ENCODE results near the gene HYPK.

The HYPK gene, protein sequence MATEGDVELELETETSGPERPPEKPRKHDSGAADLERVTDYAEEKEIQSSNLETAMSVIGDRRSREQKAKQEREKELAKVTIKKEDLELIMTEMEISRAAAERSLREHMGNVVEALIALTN

DNA sequence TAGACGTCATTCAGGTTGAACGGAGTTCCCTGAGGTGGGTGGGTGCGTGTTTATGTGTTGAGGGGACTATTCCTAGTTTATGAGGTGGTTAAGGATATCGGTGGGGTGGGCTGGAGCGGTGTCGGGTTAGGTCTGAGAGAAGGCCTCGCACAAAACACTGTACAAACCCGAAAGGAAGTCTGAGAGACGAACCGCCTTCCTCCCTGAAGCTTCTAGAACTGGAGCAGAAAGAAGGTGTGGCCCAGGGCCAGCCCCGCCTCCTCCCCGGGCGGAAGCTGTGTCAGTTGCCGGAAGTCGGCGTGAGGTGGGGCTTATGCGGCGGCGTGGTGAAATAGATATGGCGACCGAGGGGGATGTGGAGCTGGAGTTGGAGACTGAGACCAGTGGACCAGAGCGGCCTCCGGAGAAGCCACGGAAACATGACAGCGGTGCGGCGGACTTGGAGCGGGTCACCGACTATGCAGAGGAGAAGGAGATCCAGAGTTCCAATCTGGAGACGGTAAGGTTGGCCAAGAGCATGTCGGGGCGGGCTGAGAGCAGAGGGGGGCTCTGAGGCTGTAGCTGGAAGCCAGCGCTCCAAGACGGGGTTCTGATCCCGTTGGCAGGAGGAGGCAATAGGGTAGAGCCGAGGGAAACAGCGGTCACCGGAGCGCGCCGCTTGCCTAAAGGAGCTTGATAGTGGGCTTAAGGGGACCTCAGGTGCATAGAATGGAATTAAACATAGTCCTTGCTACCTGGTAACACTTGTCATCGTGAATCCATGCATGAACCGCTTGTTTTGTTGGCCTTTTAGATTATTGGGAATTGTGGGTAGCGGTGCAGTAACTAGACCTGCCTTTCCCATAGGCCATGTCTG, at the start of gene HYPK:
TSS of gene HYPK (plus strand) at position 314 of the 856 bp plus-strand sequence. CDS start at position 338, 24 bp downstream.
- DNase-seq (ENCODE audit: low spot score) = peak; percentile 85

DNA sequence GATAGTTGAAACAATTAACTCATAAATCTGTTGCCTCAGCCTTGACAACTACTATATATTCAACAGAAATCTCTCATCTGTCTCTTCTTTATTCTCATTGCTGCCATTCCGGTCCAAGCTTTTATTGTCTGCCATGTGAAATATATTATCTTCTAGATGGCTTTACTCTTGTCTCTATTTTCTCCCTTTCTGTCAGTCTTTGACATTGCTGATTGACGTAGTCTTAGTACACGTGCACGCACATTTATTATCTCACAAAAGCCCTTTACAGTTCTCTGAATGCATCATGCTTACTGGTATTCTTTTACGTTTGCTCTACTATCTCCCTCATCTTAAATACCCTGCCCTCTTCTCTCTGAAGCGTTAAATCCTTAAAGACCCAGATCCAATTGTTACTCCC, 48.5 kb upstream of the HYPK start:
- DNase-seq (ENCODE audit: low spot score) = no peak

DNA sequence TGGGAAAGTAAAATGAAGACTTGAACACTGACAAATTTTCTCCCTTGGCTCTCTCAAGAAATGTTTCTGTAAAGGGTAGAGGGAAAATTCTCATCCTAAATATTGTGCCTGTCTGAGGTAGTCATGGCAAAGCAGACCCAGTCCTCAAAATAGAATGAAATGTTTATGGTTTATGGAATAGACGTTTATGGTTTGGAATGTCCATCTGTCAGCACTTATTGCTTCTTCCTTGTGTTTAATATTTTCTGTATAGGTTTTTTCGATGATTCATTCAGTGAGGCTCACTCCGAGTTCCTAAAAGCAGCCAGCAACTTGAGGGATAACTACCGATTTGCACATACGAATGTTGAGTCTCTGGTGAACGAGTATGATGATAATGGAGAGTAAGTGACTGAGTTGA, 37.6 kb upstream of the HYPK start:
- no peak for DNase-seq (ENCODE audit: low spot score)

DNA sequence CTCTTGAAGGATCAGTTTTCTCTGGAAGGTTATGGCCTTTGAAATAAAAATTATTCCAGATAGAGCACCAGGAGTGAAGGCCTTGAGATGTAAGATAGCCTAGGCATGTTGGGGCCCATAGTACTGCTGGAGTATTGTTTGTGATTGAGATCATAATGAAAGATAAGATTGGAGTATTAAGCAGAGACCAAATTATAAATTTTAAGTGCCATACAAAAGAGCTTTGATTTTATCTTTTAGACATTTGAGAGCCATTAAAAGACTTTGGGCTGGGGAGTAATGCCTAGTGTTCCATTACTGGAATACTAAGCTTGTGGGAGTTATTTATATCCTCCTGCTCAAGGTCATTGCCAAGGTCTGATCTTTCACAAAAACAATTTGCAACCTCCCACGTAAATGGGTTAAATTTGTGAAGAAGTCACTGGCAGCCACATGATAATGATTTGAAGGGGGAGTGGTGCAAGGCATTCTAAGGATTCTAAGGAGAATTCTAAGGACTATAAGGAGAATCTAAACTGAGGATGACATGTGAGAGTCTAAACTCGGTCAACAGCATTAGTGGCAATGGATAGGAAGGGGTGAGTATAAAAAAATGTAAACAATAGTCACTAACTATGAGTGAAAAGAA, 36.5 kb upstream of the HYPK start:
- DNase-seq (ENCODE audit: low spot score) = no peak

DNA sequence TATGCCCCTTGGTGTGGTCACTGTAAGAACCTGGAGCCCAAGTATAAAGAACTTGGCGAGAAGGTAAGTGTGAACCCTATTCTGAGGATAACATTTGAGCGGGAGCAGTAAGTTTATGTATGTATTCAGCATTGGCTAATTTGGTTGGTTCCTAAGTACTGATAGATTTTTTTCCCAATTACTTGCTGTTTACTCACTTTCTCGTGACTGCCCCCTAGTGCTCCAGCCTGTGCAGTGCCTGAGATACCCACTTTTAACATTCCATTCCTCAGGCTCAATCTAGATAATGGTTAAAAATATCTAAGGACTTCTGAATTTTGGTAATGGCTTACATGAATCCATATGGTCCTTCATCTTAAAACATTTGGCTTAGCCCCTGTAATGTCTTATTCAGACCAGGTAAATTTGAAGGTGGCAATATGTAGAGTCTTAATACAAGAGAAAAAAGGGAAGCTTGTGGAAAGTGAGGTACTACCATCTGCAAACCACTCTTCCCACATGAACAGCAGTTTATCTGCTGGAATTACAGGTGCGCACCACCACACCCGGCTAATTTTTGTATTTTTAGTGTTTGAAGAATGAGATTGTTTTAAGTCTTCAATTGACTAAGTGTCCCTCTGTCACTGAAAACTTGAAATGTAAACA, 30.7 kb upstream of the HYPK start:
- DNase-seq (ENCODE audit: low spot score) = peak; percentile 61

DNA sequence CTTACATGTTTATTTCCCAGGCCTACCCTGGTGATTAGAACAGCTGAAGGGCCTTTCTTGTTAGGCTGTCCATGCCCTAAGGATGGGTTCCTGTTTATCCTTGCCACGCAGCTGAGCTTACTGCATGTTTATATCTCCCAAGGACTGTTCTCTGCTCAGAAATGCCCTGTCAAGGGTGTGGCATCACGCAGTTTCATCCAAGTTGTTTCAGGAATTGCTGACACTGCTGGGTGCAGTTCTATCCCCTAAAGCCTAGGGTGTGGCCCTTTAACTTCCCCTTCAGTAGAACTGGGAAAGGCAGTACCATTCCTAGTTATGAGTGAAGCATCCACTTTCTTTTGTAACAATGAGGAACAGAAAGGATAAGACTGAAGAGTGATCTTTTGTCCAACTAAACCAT, 28.6 kb upstream of the HYPK start:
- no peak for DNase-seq (ENCODE audit: low spot score)

DNA sequence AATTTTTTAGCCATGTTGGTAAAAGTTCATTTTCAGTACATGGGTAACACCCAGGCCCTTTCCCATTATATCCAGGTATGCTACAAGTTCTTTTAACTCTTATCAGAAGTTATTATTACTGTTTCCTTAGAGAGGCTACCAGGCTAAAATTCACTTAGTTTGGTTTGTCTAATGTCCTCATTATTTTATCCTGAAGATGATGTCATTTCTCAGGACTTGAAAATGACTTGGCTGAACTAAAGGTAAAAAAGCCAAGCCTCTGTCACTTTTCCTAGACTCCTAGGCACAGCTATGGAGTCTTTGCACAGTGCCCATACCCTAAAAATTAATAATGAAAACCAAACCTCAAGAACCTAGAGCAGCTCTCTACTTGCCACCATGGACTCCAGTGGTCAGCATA, 27.8 kb upstream of the HYPK start:
- no peak for DNase-seq (ENCODE audit: low spot score)

DNA sequence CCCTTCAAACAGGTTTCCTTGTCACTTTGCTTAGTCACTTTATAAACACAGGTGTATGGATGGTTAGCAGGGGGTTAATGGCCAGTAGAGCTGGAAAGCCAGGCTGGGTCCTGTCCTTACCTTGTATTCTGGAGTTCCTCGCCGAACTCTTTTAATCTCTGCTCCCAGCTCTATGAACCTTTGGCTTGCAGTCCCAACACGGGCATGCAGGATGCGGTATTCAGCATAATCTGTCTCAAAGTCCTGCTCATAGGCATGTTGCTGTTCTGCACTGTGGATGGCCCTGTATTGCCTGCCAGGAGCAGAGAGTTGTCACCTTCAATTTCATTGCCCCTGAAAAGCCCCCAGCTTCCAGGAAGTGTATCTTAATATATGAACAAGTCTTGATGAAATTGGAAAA, 26.3 kb upstream of the HYPK start:
- DNase-seq (ENCODE audit: low spot score) = no peak

DNA sequence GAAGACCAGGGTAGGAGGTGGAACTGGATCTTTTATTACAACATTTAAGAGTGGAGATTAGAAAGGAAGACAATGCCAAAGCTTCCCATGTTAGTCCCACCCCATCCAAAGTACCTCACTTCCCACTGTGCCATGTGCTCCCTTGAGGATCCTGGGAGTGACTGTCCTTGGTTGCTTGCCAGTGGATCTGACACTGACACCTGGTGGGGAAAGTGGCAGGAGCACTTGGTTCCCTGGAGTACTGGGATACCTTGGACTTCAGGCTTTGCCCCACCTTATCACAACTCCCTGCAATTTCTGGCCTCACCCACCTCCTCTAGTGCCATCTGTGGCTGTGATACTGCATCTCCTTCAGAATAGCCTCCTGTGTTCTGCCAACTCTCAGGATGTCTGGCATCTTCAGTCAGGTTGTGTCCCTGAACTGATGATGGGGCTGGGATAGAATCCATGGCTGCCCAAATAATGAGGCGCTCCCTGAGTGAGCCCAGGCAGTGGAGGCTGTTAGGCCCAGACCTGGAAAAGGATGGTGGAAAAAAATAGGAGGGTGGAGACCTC, 24.9 kb upstream of the HYPK start:
- no peak for DNase-seq (ENCODE audit: low spot score)

DNA sequence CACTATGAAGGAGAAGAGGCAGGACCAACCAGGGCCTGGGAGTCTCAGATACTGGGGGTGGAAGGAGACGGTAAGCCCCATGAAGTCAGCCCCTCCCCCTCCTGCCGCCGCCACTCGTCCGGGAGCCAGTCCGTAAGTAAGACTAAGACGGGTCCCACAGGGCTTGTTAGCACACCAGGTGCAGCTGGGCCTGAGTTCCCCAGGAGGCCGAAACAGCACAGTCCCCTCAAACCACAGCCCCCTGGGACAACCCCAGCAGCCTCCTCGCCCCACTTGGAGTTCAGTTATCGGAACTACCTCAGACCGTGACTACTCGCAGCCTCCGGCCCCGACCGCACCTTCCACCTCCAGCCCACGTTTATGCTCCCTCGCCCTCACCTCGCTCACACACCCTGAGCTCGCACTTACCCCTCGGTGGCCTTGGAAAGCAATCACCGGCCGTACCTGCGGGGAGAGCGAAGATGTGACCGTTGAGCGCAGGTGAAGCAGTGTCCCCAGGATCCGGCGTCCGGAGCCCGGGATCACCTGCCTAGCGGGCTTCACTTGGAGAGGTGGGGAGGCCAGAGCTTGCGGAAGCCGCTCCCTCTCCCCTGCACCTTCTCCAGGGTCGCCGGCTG, 24.2 kb upstream of the HYPK start:
- no peak for DNase-seq (ENCODE audit: low spot score)

DNA sequence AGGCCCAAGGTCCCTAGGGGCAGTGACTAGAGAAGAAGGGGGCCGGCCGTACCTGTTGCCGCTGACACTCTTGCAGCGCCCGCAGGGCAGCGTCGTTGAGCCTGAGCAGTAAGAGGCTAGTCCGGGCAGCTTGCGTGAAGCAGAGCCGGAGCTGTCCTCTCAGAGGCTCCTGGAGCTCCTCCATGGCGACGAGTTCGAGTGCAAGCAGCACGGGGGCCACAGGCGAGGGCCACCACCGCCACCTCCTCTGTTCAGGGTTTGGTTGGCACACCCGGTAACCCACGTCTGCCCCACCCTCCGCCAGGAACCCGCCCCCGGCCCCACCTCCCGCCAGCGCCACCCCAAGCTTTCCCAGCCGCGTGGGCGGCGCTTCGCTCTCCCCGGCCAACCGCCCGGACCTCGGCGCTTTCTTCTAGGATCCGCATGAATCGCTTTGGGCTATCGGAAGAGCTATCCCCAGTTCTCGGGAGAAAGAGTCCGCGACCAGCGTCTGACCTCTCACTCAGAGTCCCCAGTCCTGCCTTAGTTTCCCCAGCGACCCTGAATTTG, 23.6 kb upstream of the HYPK start, which contains the start of gene ELL3:
TSS of gene ELL3 (minus strand) at position 249 of the 549 bp plus-strand sequence. CDS start at position 184, 65 bp downstream.
- peak; percentile 46 for DNase-seq (ENCODE audit: low spot score)

DNA sequence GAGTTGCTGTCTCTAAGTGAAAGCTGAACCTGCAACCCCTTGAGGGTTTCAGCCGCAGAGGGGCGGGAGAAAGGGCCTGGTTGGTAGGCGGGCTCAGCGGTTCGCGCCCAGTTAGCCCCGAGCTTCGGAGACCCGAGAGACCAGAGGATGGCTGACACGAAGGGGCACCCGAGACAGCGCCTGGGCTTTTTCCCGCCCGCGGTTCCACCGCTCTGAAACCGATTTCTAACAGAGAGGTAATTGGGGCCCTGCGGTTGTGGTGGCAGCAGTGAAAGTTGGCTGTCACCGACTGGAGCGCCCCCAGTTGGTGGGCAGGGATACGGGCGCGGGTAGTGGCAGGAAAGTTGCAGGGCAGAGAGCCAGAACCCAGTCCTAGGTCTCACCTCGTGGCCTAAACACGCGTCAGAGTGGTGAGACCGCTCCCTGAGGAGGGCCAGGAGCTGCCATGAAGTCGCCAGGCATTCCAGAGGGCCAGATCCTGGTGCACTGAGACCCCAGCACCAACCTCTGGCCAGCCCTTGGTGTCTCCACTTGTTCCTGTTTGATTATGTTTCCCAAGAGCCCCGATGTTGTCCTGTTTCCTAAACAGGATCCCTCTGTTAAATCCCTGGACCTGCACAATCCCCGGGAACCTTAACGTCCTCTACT, 23.0 kb upstream of the HYPK start:
- peak; percentile 62 for DNase-seq (ENCODE audit: low spot score)

DNA sequence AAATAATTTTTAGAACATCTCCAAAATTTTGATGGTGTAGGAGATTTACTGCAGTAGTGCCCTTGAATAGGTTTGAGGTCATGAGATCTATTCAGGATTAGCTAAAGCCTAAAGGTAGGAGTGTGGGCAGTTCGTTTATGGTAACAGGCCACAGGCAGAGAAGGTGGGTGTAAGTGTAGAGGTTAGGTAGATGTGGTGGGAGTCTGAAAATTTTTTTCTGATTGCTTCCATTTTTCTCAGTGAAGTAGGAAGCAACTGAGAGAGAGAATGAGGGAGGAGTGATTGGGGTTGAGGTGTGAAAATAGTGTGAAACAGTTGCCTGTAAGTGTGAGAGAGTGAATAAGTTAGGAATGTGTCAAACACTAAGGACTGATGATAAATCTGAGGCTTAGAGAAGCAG, 21.4 kb upstream of the HYPK start:
- no peak for DNase-seq (ENCODE audit: low spot score)

DNA sequence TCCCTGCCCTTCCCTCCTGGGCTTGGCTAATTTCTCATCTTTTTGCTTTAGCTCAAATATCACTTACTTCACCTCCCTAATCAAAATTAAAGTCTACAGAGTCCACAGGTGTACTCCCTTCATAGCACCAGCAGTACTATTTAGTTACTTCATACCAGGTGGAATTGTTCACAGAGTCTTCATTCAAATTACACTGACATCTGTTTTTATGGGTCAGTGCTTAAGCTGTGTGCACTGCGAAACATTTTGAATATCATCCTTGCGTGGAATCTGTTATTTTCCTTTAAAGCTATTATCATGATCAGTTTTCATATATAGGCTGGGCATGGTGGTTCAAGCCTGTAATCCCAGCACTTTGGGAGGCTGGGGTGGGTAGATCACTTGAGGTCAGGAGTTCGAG, 11.0 kb upstream of the HYPK start:
- DNase-seq (ENCODE audit: low spot score) = no peak

DNA sequence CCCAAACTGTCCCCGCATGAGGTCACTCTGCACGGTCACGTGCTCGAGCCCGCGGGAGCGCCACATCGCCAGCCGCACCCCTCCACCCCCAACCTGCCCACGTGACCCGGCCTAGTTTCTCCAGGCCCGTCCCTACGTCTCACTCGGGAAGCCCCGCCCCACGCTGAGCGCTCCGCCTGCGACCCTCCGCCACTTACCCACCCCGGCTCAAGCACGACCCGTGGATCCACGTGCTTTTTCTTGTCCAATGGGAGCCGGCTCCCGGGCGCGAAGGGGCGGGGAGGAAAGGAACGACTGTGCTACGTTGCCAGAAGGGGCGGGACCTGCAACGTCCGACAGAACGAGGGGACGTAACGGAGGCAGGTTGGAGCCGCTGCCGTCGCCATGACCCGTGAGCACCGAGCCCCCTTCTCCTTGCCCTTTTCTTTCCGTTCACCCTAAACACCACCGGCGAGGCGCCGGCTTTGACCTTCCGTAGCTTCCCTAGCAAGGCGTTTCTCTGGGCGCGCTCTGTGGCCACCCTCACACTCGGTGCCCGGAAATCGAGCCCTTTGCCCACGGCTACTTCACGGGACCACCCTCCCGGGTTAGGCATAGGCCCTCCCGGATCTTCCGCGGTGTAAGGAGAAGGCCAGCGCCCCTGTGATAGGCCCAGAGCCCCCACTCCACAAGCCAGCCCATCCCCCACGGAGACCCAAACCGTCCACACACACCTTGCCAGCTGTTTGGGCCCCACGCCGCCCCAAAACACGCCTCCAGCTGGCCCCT, 8.2 kb upstream of the HYPK start, which contains the start of gene SERF2:
TSS of gene SERF2 (plus strand) at position 328 of the 768 bp plus-strand sequence. CDS start at position 385, 57 bp downstream.
- DNase-seq (ENCODE audit: low spot score) = peak; percentile 98

DNA sequence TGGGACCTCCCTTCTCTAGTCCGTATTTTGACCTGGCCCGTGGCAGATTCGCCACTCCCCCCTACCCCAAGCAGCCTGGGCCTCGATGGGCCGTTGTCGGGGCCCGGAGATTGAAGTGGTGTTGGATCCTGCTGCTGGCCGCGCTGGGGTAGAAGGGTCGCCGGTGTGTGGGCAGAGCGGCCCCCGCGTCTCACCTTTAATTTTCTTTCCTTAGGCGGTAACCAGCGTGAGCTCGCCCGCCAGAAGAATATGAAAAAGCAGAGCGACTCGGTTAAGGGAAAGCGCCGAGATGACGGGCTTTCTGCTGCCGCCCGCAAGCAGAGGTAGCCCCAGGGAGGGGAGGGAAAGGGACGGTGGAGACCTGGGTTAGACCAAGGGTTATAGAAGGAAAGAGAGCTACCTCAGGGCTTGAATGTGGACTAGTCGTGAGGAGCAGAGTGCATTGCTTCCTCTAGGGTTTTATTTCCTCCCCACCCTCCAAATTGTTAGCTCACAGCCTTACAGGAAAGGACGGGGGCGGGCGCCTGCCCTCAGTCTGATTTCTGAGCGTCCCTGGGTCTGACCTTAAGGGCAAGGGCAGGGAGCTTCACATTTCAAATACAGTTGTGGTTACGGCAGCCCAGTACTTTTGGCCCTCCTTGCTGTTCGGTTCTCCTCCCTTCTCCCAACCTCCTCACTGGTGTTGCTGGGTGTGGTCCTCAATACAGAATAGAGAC, 7.5 kb upstream of the HYPK start:
- DNase-seq (ENCODE audit: low spot score) = peak; percentile 57

DNA sequence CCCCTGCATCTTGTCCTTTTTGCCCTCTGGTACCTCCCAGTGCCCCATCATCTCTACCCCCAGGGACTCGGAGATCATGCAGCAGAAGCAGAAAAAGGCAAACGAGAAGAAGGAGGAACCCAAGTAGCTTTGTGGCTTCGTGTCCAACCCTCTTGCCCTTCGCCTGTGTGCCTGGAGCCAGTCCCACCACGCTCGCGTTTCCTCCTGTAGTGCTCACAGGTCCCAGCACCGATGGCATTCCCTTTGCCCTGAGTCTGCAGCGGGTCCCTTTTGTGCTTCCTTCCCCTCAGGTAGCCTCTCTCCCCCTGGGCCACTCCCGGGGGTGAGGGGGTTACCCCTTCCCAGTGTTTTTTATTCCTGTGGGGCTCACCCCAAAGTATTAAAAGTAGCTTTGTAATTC, 6.8 kb upstream of the HYPK start:
- no peak for DNase-seq (ENCODE audit: low spot score)

DNA sequence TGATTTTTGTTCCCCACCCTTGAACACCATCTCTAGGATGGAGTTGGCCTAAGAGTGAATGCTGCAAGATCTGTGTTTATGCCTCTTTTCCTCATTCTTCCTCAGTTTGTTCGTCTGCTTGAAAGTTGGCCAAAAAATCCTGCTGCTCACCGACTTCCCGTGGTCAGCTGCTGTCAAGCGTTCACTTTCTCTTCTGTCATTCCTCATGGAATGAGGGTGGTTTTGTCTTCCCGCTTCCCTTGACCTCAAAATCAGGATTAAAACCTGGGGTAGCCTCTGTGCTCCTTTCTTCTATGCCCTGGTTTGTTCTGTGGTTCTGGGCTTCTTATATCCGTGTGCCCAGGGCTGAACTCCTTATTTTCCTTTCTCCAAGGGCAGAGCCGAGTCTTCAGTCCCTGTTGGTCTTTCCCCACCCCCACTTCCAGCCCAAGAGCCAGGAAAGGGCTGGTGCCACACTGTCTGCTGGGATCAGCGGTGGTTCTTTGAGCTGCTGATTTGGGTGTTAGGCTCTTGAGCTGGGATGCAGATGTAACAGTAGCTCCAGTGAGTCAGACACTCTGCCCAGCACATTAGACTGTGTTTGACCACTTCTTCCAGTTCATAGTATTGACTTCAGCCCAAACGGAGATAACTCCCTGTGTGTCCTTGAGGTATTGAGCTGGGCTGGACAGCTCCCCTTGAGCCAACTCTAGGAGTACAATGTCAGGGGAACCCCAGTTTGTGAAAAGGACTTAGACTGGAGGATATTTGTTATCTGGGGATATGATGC, 5.9 kb upstream of the HYPK start:
- peak; percentile 79 for DNase-seq (ENCODE audit: low spot score)

DNA sequence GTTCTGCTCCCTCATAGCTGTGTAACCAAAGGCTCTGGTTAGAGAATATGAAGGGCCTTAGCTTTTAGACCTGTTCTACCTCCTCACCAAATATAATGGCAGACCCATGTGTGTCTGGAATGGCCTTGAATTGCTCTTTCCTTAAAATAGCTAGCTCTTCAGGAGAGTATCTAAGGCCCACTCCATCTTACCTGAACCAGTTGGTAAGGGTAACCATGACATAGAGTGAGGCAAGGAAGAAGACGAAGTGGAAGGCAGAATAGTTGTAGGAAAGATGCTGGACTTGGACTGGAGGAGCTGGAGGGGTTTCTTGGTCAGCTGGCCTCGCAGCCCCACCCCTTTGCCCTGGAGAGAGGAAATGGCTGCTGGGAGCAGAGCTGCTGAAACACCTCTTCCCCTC, 5.2 kb upstream of the HYPK start:
- DNase-seq (ENCODE audit: low spot score) = no peak

All from kidney capillary endothelial cell (primary cell).